Measurements from ENCODE around the gene EXOC8. TPM values are rescaled to one million over a fixed set of nuclear protein-coding genes. Genes with fewer than 3 reads are reported as not detected.

Gene EXOC8
- total RNA-seq, 4 donors from 2014 or later: 13.9 to 19.7 (median 16.0) TPM

DNA sequence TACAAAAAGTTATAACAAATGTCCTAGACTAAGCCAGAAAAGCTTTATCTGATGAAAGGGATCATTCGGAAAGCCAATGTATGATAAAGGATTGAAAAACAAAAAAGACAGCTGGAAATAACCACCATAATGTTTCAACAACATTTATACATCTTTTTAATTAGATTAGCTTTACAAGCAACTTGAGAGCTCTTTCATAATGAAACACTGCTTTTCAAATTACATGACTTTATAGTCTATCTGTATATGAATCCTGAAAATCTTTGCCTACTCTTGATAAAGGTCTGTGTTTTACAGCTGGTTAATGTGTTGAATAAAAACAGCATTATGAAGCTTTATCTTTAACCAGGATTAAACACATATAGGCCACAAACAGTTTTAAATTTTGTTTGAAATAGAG is 26.0 kb upstream of the EXOC8 start:
- TF ChIP-seq, protein P1, sequence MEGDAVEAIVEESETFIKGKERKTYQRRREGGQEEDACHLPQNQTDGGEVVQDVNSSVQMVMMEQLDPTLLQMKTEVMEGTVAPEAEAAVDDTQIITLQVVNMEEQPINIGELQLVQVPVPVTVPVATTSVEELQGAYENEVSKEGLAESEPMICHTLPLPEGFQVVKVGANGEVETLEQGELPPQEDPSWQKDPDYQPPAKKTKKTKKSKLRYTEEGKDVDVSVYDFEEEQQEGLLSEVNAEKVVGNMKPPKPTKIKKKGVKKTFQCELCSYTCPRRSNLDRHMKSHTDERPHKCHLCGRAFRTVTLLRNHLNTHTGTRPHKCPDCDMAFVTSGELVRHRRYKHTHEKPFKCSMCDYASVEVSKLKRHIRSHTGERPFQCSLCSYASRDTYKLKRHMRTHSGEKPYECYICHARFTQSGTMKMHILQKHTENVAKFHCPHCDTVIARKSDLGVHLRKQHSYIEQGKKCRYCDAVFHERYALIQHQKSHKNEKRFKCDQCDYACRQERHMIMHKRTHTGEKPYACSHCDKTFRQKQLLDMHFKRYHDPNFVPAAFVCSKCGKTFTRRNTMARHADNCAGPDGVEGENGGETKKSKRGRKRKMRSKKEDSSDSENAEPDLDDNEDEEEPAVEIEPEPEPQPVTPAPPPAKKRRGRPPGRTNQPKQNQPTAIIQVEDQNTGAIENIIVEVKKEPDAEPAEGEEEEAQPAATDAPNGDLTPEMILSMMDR (IDR thresholded peaks at IDR 0.05; ENCODE audit: low read depth): no peak

DNA sequence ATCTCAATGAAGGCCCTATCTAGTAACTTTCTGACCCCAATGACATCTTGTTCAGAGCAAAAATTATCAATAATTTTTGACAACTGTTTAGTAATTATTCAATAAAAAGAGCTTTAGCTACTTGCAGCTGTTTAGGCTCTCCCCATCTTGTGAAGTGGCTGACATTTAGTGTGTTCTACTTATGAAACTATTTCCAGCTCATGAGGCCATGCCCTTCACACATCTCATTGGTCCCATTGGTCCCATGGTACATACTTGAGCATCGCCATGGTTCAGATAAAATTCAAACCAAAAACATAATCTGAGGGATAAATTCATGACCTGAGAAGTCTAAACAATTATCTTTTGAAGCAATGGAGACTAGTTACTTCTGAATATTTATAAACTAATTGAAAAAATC is 24.7 kb upstream of the EXOC8 start:
- TF ChIP-seq, protein P1 (IDR thresholded peaks at IDR 0.05; ENCODE audit: low read depth): no peak

DNA sequence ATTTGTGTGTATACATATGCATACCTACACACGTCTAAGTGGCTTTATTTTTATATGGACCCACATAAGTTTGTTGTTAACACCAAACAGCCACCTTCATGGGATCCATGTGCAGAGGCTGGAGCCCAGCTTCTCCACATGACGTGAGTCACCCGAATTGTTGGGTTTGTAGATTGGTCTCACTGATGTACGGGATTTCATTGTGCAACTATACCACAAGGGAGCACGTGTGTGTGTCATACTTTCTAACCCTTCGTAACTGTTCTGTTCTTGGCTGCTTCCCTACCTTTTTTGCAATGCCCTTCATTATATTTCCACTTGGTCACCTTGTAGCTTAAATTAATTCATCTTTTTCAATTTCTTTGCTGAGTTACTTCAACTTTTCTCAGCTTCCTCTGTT is 21.5 kb upstream of the EXOC8 start:
- TF ChIP-seq, protein P1 (IDR thresholded peaks at IDR 0.05; ENCODE audit: low read depth): no peak

DNA sequence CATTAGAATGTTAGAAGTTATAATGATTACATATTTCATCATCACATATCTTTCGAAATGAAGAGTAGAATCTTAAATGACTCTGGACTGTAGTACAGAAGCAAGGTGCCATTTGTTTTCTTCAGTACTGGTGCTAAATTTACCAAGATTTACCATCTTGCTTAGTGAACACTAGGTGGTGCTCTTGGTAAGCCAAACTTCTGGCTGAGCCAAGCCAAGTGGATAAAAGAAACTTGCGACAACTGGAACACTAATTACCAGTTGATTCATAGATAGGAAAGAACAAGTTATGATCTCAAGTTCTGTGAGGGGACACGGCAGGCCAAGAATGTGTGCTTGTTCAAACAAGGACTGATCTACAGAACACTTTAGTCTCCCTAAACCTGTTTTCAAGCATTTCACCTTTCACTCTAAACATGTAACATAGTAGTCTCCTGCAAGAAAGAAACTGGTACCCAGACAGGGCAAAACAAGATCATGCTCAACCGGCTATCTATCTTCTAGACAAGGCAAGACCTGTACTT is 20.2 kb upstream of the EXOC8 start:
- TF ChIP-seq, protein P1 (IDR thresholded peaks at IDR 0.05; ENCODE audit: low read depth): no peak

DNA sequence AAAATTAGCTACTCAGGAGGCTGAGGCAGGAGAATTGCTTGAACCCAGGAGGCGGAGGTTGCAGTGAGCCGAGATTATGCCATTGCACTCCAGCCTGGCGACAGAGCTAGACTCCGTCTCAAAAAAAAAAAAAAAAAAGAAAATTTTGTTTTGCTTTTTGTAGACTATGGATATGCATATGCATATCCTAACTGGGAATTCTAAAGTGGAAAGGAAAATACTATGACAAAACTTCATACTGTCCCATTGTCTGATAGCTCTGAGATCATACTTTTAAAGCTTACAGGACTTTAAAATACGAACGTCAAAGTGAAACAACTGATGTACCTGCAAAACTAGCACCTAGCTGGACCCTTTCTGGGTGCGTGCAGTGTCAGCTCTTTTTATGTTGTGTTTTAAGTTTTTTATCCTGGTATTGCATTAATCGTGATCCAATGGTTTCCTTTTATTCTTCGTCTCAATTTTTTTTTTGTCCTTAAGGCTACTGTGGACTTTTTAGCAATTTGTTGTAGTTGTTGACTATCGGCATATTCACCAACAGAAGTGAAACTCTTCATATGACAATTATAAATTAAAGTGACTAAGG is 19.6 kb upstream of the EXOC8 start:
- TF ChIP-seq, protein P1 (IDR thresholded peaks at IDR 0.05; ENCODE audit: low read depth): no peak

DNA sequence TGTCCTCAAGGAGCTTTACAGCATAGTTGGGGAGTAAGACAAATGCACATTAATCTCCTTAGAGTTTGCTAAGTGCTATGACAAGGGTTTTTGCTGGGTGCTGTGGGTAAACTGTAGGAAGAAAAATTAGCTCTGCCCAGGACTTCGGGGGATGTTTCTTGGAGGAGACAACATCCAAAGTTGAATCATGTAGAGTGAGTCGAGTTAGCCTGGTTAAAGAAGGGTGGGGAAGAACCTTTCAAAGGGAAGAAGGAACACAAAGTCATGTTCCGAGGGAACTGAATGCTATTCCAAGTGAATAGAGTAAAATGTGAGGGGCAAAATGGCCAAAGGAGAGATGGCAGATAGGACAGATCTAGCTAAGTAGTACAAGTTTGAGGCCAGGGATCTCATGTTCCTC is 17.5 kb upstream of the EXOC8 start:
- TF ChIP-seq, protein P1 (IDR thresholded peaks at IDR 0.05; ENCODE audit: low read depth): no peak

DNA sequence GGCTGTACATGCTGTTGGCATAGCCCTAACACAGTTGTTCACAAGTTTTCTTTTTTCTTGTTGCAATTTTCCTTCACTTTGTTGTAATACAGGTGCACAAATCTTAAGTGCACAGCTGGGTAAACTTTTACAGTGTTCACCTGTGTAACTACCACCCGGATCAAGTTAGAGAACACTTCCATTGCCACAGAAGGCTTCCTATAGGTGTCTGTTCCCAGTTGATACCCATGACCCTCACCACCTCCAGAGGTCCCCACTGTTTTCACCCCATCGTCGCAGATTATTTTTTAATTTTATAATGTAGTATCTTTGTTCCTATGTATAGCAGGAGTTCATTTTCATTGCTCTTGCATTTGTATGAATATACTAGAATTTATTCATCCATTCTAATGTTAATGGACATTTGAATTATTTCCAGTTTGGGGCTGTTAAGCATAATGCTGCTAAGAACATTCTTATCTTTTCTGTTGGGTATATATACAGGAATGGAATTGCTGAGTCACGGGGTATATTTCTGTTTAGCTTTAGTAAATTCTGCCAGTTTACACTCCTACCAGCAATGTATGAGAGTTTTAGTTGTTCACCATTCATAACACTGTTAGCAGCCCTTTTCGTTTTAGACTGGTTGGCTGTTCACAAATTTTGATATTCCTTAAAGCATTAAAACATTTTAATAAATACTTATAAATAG is 16.8 kb upstream of the EXOC8 start:
- TF ChIP-seq, protein P1 (IDR thresholded peaks at IDR 0.05; ENCODE audit: low read depth): no peak

Measured in subcutaneous adipose tissue (tissue), 4 donors.